ENCODE data around the gene WDR19. TPM values are rescaled to one million over a fixed set of nuclear protein-coding genes. Genes with fewer than 3 reads are reported as not detected.
"Not testable (repeated sequence)": the region's sequence is repeated elsewhere in the genome, so short reads cannot be mapped to it uniquely, and the experiment has no call there.

Gene WDR19
- polyA plus RNA-seq, 3 donors: 88.0 to 90.0 (median 89.7) TPM

DNA sequence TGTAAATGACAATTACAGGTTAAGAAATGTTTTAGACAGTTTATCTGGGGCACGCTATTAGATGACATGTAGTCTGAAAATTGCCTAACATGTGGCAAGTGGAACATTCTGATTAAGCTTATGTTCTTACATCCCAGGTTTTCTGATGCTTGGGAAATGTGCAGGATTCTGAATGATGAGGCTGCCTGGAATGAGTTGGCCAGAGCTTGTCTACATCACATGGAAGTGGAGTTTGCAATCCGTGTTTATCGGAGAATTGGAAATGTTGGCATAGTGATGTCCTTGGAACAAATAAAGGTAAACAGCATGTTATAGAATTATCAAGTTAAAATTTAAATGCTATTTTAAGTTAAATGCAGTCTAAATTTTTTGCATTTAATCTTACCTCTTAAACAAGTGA lies 49.3 kb downstream of the WDR19 start:
- no peak for DNase-seq (ENCODE audit: low read depth in 3 of 3, low spot score in 2 of 3)

DNA sequence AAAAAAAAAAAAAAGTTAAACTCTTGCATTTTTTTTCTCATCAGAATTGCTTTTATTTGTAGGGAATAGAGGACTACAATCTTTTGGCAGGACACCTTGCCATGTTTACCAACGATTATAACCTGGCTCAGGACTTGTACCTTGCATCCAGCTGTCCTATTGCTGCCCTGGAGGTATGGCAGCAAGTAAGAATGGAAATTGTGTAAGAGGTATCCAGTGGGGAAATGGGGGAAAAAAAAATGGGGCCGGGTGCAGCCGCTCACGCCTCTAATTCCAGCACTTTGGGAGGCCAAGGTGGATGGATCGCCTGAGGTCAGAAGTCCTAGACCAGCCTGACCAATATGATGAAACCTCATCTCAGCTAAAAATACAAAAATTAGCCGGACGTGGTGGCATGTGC lies 49.8 kb downstream of the WDR19 start:
- DNase-seq (ENCODE audit: low read depth in 3 of 3, low spot score in 2 of 3): no peak

DNA sequence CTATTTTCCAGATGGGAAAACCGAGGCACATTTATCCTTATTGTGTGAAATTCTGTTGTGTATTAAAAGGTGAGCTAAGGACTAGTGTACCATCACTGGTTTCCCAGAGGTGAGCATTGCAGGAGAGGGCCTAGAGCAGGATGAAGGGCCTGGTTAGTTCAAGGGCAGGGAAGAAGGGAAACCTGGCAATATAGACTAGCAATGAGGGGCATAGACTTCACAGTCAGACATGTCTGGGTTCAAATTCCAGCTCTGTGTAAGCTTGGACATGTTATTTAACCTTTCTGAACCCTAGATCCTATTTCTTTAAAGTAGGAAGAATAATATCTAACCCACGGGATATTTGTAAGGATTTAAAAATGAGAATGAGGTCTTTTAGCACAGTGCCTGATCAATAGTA lies 50.8 kb downstream of the WDR19 start:
- no peak for DNase-seq (ENCODE audit: low read depth in 3 of 3, low spot score in 2 of 3)

GRCh38 chr4:39233783-39234182 lies 51.5 kb downstream of the WDR19 start:
- DNase-seq (ENCODE audit: low read depth in 3 of 3, low spot score in 2 of 3): no peak

DNA sequence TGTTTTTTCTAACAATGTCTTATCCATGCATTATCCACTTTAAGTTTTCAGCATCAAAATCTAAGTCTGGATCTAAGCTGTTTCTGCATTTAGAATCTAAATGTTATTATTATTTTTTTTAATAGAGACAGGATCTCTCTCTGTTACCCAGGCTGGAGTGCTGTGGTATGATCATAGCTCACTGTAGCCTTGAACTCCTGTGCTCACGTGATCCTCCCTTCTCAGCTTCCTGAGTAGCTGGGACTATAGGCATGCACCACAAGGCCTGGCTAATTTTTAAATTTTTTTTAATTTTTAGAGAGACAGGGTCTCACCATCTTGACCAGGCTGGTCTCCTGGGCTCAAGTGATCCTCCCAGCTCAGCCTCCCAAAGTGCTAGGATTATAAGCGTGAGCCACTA lies 52.7 kb downstream of the WDR19 start:
- no peak for DNase-seq (ENCODE audit: low read depth in 3 of 3, low spot score in 2 of 3)

GRCh38 chr4:39235696-39236095 lies 53.4 kb downstream of the WDR19 start:
- no peak for DNase-seq (ENCODE audit: low read depth in 3 of 3, low spot score in 2 of 3)

DNA sequence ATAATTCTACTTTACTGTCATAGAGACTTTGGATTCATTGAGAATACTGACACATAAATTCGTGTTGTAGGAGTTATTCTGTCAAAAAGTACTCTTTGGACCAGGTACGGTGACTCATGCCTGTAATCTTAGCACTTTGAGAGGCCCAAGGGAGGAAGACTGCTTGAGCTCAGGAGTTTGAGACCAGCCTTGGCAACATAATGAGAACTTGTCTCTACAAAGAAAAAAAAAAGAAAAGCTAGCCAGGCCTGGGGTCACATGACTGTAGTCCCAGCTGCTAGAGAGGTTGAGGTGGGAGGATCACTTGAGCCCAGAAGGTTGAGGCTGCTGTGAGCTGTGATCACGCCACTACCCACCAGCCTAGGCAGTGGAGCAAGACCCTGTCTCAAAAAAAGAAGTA lies 54.9 kb downstream of the WDR19 start:
- no peak for DNase-seq (ENCODE audit: low read depth in 3 of 3, low spot score in 2 of 3)

- DNase-seq (ENCODE audit: low read depth in 3 of 3, low spot score in 2 of 3): no peak
Observed at GRCh38 chr4:39243462-39243861, 61.1 kb downstream of the WDR19 start.

DNA sequence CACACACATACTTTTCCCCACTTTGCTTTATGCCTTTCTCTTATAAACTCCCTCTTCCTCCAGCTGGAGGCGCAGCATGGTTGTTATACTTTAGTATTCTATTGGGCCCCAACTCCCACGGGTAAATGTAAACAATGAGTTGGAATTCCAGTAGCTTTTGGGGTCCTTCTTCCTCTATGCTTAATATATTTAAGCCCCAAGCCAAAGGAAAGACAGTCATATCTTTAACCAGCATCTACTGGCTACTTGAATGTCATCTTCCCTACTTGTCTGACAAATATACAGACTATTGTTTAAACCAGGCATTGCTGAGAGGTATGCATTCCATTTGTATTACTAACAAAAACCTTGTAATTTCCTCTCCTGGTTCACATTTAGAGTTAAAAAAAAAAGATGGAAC lies 72.9 kb downstream of the WDR19 start:
- DNase-seq (ENCODE audit: low read depth in 3 of 3, low spot score in 2 of 3): no peak

DNA sequence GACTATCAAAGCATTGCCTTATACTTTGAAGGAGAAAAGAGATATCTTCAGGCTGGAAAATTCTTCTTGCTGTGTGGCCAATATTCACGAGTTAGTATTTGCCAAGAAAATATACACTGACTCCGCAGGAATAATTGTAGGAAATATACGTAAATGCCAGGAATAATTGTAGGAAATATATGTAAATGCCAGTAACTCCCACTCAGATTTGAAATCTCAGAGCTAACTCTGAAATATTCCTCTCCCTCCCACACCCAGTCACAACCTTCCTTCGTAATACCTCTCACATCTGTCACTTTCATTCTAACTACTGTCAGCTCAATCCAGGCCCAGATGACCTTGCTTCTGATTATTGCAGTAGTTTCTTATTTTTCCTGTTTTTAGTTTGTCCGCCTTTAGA lies 73.5 kb downstream of the WDR19 start:
- no peak for DNase-seq (ENCODE audit: low read depth in 3 of 3, low spot score in 2 of 3)

GRCh38 chr4:39256436-39256835 lies 74.1 kb downstream of the WDR19 start:
- DNase-seq (ENCODE audit: low read depth in 3 of 3, low spot score in 2 of 3): no peak

DNA sequence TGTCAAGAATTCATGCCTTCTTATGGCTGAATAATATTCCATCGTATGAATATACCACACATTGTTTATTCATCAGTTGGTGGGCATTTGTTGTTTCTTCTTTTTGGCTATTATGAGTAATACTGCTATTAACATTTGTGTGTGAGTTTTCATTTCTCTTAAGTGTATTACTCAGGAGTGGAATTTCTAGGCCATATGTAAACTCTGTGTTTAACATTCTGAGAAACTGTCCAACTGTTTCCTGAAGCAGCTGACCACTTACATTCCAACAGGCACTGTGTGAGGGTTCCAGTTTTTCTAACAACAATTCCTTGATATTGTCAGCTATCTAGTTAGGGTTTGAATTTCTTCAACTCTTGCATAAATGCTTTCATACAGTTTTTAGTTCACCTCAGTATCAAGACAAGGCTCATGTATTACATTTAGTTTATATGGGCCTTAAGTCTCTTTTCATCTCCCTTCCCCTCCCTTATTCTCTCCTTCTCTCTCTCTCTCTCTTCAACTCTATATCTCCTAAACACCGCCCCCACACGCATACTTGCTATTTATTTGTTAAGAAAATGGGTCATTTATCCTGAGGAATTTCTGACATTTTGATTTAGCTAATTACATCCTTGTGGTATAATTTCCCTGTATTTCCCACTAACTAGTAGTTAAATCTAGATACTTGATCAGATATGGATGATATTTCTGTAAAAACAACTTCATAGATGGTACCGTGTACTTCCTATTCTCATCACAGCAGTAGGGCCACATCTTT lies 77.4 kb downstream of the WDR19 start:
- DNase-seq (ENCODE audit: low read depth in 3 of 3, low spot score in 2 of 3): no peak

DNA sequence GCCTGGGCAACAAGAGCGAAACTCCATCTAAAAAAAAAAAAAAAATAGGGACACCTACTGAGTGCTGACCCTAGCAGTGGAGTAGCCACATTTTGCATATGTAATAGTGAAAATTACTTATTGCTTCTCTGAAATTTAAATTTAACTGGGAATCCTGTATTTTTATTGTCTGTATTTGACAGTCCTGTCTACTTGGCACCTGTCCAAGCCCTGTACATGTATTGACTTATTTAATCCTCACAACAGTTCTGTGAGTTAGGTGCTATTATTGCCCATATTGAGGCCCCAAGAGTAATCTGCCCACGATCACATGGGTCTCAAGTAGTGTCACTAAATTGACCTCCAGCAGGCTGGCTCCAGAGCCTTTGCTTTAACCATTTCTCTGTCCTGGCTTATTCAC lies 81.6 kb downstream of the WDR19 start:
- DNase-seq (ENCODE audit: low read depth in 3 of 3, low spot score in 2 of 3): no peak

GRCh38 chr4:39274503-39274902 lies 92.2 kb downstream of the WDR19 start:
- DNase-seq (ENCODE audit: low read depth in 3 of 3, low spot score in 2 of 3): no peak

GRCh38 chr4:39277661-39278060 lies 95.3 kb downstream of the WDR19 start:
- not testable (repeated sequence) for DNase-seq (ENCODE audit: low read depth in 3 of 3, low spot score in 2 of 3)

GRCh38 chr4:39278476-39278875 lies 96.1 kb downstream of the WDR19 start:
- DNase-seq (ENCODE audit: low read depth in 3 of 3, low spot score in 2 of 3): no peak

DNA sequence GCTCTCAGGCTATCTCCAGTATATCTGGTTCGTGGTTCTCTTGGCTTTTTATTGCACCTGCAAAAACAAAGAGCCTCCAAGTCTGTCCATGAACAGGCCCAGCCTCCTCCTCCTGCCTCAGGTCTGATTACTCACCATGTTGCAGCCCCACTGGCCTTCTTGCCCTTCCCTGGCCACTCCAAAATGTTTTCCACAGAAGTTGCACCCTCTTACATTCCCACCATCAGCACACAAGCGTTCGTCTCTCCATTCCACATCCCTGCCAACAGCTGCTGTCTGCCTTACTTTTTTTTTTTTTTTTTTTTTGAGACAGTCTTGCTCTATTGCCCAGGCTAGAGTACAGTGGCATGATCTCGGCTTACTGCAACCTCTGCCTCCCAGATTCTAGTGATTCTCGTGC lies 97.1 kb downstream of the WDR19 start:
- no peak for DNase-seq (ENCODE audit: low read depth in 3 of 3, low spot score in 2 of 3)

- no peak for DNase-seq (ENCODE audit: low read depth in 3 of 3, low spot score in 2 of 3)
Observed at GRCh38 chr4:39280770-39281169, 98.4 kb downstream of the WDR19 start.

- DNase-seq (ENCODE audit: low read depth in 3 of 3, low spot score in 2 of 3): no peak
Observed at GRCh38 chr4:39285111-39285795, 102.9 kb downstream of the WDR19 start.

DNA sequence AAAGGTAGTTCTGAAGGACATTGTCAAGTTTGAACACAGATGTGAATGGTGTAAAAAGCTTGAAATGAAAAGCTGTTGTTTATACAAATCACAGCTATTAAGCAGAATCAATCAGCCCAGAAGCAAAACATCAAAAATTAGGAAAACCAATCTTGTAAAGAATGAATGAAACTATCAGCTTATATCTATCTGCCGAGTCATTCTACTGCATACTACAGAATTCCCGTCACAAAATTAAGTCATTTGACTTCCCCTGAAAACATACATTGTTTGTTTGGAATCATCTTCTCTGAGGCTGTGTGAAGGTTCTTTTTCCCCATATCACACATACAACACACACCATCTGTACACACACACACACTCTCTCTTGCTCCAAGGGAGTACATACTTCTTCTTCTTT lies 103.5 kb downstream of the WDR19 start:
- DNase-seq (ENCODE audit: low read depth in 3 of 3, low spot score in 2 of 3): no peak

DNA sequence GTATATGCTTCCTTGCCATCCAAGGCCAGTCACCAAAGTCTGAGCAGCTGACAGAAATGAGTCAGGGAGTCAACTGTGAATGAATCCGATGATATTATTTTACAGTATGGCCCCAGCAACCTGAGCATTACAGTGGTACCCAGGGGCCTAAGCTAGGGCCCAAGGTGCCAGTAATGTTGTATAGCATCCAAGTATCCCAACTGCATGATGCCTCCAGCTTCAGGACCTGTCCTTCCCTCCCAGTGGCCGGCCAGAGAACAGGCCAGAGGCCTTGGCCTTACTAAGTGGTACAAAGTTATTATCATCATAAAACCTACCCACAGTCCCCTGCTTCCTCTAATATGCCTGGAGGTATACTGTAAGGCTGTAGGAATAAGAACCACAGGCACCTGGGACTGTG lies 103.9 kb downstream of the WDR19 start:
- DNase-seq (ENCODE audit: low read depth in 3 of 3, low spot score in 2 of 3): no peak

DNA sequence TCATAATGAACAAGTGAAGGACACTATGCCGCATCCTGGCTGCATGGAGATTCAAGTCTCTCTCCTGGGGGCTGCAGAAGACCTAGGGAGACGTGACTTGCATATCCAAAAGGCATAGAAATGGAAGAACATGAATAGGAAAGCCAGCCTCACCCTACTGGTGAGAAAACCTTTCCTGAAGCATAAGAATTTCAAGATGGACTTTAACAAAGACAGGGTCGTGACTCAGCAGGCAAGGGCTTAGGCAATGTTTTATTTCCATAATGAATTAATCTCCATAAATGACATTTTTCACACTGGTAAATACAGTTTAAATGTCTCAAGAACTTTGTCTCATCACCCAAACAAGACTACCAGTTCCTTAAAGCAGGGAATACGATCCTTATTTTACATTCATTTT lies 104.9 kb downstream of the WDR19 start:
- no peak for DNase-seq (ENCODE audit: low read depth in 3 of 3, low spot score in 2 of 3)

GRCh38 chr4:39291686-39292085 lies 109.4 kb downstream of the WDR19 start:
- no peak for DNase-seq (ENCODE audit: low read depth in 3 of 3, low spot score in 2 of 3)
